HepG2 (cell line): ENCODE results near the gene THUMPD1. TPM values are rescaled to one million over a fixed set of nuclear protein-coding genes. Genes with fewer than 3 reads are reported as not detected.

ENCODE experiments used
- CTCF ChIP-seq: sonication (generic); formaldehyde crosslinking; IDR thresholded peaks from 2 replicates; pipeline ENCODE4 v1.5.0; 2020; ENCODE audit warnings: mild to moderate bottlenecking, missing genetic modification reagents, moderate library complexity
- DNMT3B ChIP-seq: conservative IDR thresholded peaks from 2 replicates; pipeline ENCODE4 v1.6.1; 2016; ENCODE audit warnings: missing biosample characterization, control low read depth
- HNF1B ChIP-seq: sonication (generic); formaldehyde crosslinking; IDR thresholded peaks from 2 replicates; pipeline ENCODE4 v1.5.1; 2020; ENCODE audit warnings: mild to moderate bottlenecking, moderate library complexity, missing genetic modification reagents
- HNF4G ChIP-seq, 2 experiments: sonication (generic) in 1 of 2; formaldehyde crosslinking in 1 of 2; IDR thresholded peaks; 2 replicates each; pipeline versions ENCODE4 v1.4.0 to v1.6.1; 2011 to 2020; ENCODE audit warnings: borderline replicate concordance in 2 of 2, low read depth in 2 of 2, mild to moderate bottlenecking in 2 of 2, low read length in 1 of 2, missing genetic modification reagents in 1 of 2, moderate library complexity in 1 of 2
- HNRNPK ChIP-seq: fragments of 200-400 bp; formaldehyde crosslinking; IDR thresholded peaks from 2 replicates; pipeline ENCODE4 v1.6.1; 2018; ENCODE audit warnings: low read length, low read depth, moderate library complexity, mild to moderate bottlenecking; ENCODE audit not compliant: poor library complexity, severe bottlenecking
- KLF16 ChIP-seq, 2 experiments: sonication (generic) in 1 of 2; formaldehyde crosslinking in 1 of 2; IDR thresholded peaks; 2 replicates each; pipeline versions ENCODE4 v1.6.1 to v1.8.0; 2016 to 2023; ENCODE audit warnings: missing genetic modification reagents in 2 of 2, missing compliant biosample characterization in 1 of 2
- MAF1 ChIP-seq: sonication (generic); formaldehyde crosslinking; IDR thresholded peaks from 2 replicates; pipeline ENCODE4 v1.5.0; 2020; ENCODE audit warnings: missing genetic modification reagents, borderline replicate concordance
- MZF1 ChIP-seq: sonication (generic); formaldehyde crosslinking; IDR thresholded peaks from 2 replicates; pipeline ENCODE4 v1.8.1; 2023; ENCODE audit warnings: mild to moderate bottlenecking, missing genetic modification reagents, borderline replicate concordance
- PPARG ChIP-seq: conservative IDR thresholded peaks from 2 replicates; pipeline ENCODE4 v1.6.1; 2016; ENCODE audit warnings: missing biosample characterization, missing genetic modification reagents
- RFX3 ChIP-seq: IDR thresholded peaks from 2 replicates; pipeline ENCODE4 v1.6.1; 2016; ENCODE audit warnings: missing biosample characterization, missing genetic modification reagents
- RXRB ChIP-seq: IDR thresholded peaks from 2 replicates; pipeline ENCODE4 v1.6.1; 2016; ENCODE audit warnings: borderline replicate concordance, missing genetic modification reagents, missing compliant biosample characterization
- SIX4 ChIP-seq: sonication (generic); formaldehyde crosslinking; IDR thresholded peaks from 2 replicates; pipeline ENCODE4 v1.4.0; 2020; ENCODE audit warnings: missing genetic modification reagents
- ZMYM4 ChIP-seq: sonication (generic); formaldehyde crosslinking; IDR thresholded peaks from 2 replicates; pipeline ENCODE4 v1.8.1; 2023; ENCODE audit warnings: mild to moderate bottlenecking, missing genetic modification reagents
- ZNF337 ChIP-seq: sonication (generic); formaldehyde crosslinking; IDR thresholded peaks from 2 replicates; pipeline ENCODE4 v1.5.1; 2020; ENCODE audit warnings: missing genetic modification reagents, low read depth, mild to moderate bottlenecking, borderline replicate concordance
- ZNF362 ChIP-seq: sonication (generic); formaldehyde crosslinking; IDR thresholded peaks from 2 replicates; pipeline ENCODE4 v1.4.0; 2020; ENCODE audit warnings: missing genetic modification reagents, mild to moderate bottlenecking, borderline replicate concordance
- ZNF616 ChIP-seq: sonication (generic); formaldehyde crosslinking; IDR thresholded peaks from 2 replicates; pipeline ENCODE4 v1.5.0; 2020; ENCODE audit warnings: low read depth, mild to moderate bottlenecking, missing genetic modification reagents
- ZNF660 ChIP-seq: sonication (generic); formaldehyde crosslinking; IDR thresholded peaks from 2 replicates; pipeline ENCODE4 v1.5.1; 2020; ENCODE audit warnings: mild to moderate bottlenecking, low read depth, missing genetic modification reagents, borderline replicate concordance
- ZNF678 ChIP-seq: sonication (generic); formaldehyde crosslinking; IDR thresholded peaks from 2 replicates; pipeline ENCODE4 v1.4.0; 2020; ENCODE audit warnings: mild to moderate bottlenecking, missing genetic modification reagents
- ZNF709 ChIP-seq: sonication (generic); formaldehyde crosslinking; IDR thresholded peaks from 2 replicates; pipeline ENCODE4 v1.5.0; 2020; ENCODE audit warnings: mild to moderate bottlenecking, missing genetic modification reagents
- ZSCAN20 ChIP-seq: sonication (generic); formaldehyde crosslinking; IDR thresholded peaks from 2 replicates; pipeline ENCODE4 v1.4.0; 2020; ENCODE audit warnings: missing genetic modification reagents, mild to moderate bottlenecking, borderline replicate concordance
- ZSCAN5A ChIP-seq: sonication (generic); formaldehyde crosslinking; IDR thresholded peaks from 2 replicates; pipeline ENCODE4 v1.8.0; 2022; ENCODE audit warnings: mild to moderate bottlenecking, missing genetic modification reagents, borderline replicate concordance
- polyA plus RNA-seq, 8 experiments: library from polyadenylated mRNA; depleted of rRNA in 3 of 8; stranded (reverse) in 7 of 8; unstranded in 1 of 8; fragments of >200 nt; fragmentation: Illumina TruSeq in 4 of 8; extraction: Trizol in 4 of 8; gene quantifications; 2 replicates each; pipeline versions ENCODE4 v1.2.1 to v1.2.3, GENCODE V29; 2011 to 2016; ENCODE audit warnings: low read depth in 4 of 8, missing spikeins in 1 of 8, mixed read lengths in 1 of 8; ENCODE audit not compliant: insufficient read depth in 1 of 8
- total RNA-seq, 5 experiments: library from RNA; depleted of rRNA; stranded (reverse); fragments of >200 nt; fragmentation: Illumina TruSeq; extraction: Trizol; gene quantifications; 2 replicates each; pipeline ENCODE4 v1.2.3, GENCODE V29; 2016; ENCODE audit warnings: low read depth in 1 of 5

Gene THUMPD1
- total and polyA plus RNA-seq, 2 of the 13 experiments (the other 11 are each of a cell fraction or from before 2014, with no cell fraction given): 22.7 to 69.1 TPM

- TF ChIP-seq HNF4G (IDR thresholded peaks at IDR 0.05; ENCODE audit: borderline replicate concordance, low read depth, low read length) (peak; percentile 8; the same call in 1 of the 2 replicates), HNF4G (CRISPR knock-in tag; IDR thresholded peaks at IDR 0.05; ENCODE audit: borderline replicate concordance, low read depth) (no peak), HNF1B (CRISPR knock-in tag) (peak; percentile 87), ZNF337 (CRISPR knock-in tag) (peak; percentile 81; the same call in 1 of the 2 replicates), ZSCAN20 (CRISPR knock-in tag) (no peak), KLF16 (CRISPR knock-in tag; IDR thresholded peaks at IDR 0.05) (peak in 1 of 2 experiments; percentile 73; a peak in 2 of 4 replicates), ZNF362 (no peak), ZNF709 (CRISPR knock-in tag) (0 out of 2 replicates have a peak, but pooled peaks have one; percentile 22), MAF1 (CRISPR knock-in tag) (no peak), DNMT3B (CRISPR knock-in tag) (0 out of 2 replicates have a peak, but pooled peaks have one; percentile 24), MZF1 (no peak), CTCF (CRISPR knock-in tag) (no peak), ZNF660 (no peak), PPARG (peak; percentile 93), HNRNPK (no peak), RFX3 (CRISPR knock-in tag) (0 out of 2 replicates have a peak, but pooled peaks have one; percentile 8), ZMYM4 (CRISPR knock-in tag) (peak; percentile 83), ZNF678 (CRISPR knock-in tag) (no peak), RXRB (CRISPR knock-in tag) (peak; percentile 55; the same call in 1 of the 2 replicates), ZSCAN5A (no peak), SIX4 (CRISPR knock-in tag) (peak; percentile 6; the same call in 1 of the 2 replicates), ZNF616 (CRISPR knock-in tag) (no peak)
Observed at GRCh38 chr16:20763461-20764232, 22.0 kb upstream of the THUMPD1 start, which contains the start of gene ACSM3 (continued).
